Heart right ventricle (tissue), 16 donors: ENCODE results near the gene C16orf87. TPM values are rescaled to one million over a fixed set of nuclear protein-coding genes. Genes with fewer than 3 reads are reported as not detected.
"Not testable (repeated sequence)": the region's sequence is repeated elsewhere in the genome, so short reads cannot be mapped to it uniquely, and the experiment has no call there.

ENCODE experiments used
- ATAC-seq, 8 donors: fragments of 200-7000 bp; cut with Tn5 transposase; one replicate each; pipeline ENCODE4 v1.9.1; 2020; ENCODE audit warnings: mild to moderate bottlenecking in 8 of 8, moderate library complexity in 8 of 8, moderate number of reproducible peaks in 1 of 8
- DNase-seq, 2 donors: peaks; one replicate each; pipeline ENCODE4 v3.0.0-alpha.2; 2020
- H3K27ac ChIP-seq, 10 donors: fragments of 200-600 bp; sonication (generic) in 2 of 10; one replicate each; pipeline versions ENCODE4 v1.5.0 to v1.8.0; 2020 to 2022; ENCODE audit warnings: mild to moderate bottlenecking in 3 of 10
- H3K27me3 ChIP-seq, 7 donors: fragments of 200-600 bp; one replicate each; pipeline ENCODE4 v1.8.0; 2021 to 2022; ENCODE audit warnings: mild to moderate bottlenecking in 2 of 7
- H3K36me3 ChIP-seq, 9 donors: fragments of 200-600 bp; sonication (generic) in 1 of 9; one replicate each; pipeline versions ENCODE4 v1.5.0 to v1.8.0; 2020 to 2022; ENCODE audit warnings: mild to moderate bottlenecking in 2 of 9
- H3K4me1 ChIP-seq, 9 donors: fragments of 200-600 bp; sonication (generic) in 1 of 9; one replicate each; pipeline versions ENCODE4 v1.5.0 to v1.8.0; 2020 to 2022; ENCODE audit warnings: mild to moderate bottlenecking in 4 of 9
- H3K4me3 ChIP-seq, 10 donors: fragments of 200-600 bp; sonication (generic) in 2 of 10; one replicate each; pipeline versions ENCODE4 v1.5.0 to v1.8.0; 2020 to 2022; ENCODE audit warnings: mild to moderate bottlenecking in 7 of 10, moderate library complexity in 2 of 10
- H3K9me3 ChIP-seq, 11 donors: fragments of 200-600 bp in 10 of 11; sonication (generic) in 2 of 11; one replicate each; pipeline versions ENCODE4 v1.5.0 to v1.8.0; 2013 to 2022; ENCODE audit warnings: mild to moderate bottlenecking in 2 of 11, control low read depth in 1 of 11, moderate library complexity in 1 of 11
- WGBS, 2 donors: extraction: QIAGEN DNeasy Blood & Tissue Kit; methylation state at CpG; one replicate each; pipeline ENCODE4 v1.1.7; 2013; ENCODE audit warnings: inconsistent platforms in 1 of 2; 5-methylcytosine and 5-hydroxymethylcytosine counted together
- intact Hi-C, 10 donors: fragments of 100-400 bp; cut with DNase I; formaldehyde crosslinking; loops; one replicate each; pipeline versions ENCODE4 v1.11.1 to v1.14.2; 2022
- long read RNA-seq, 3 donors: library from polyadenylated mRNA; unstranded; transcript quantifications; one replicate each; pipeline ENCODE4 v2.0.0, GENCODE V29; 2020 to 2021
- polyA plus RNA-seq, 2 donors: library from polyadenylated mRNA; stranded (reverse); fragments of 200-250 nt; gene quantifications; one replicate each; pipeline ENCODE4 v1.2.3, GENCODE V29; 2013
- total RNA-seq, 10 donors: library from RNA; stranded (reverse); fragmentation: NEBNext Ultra II Directional in 3 of 10; extraction: Animal tissue kit (Norgen Biotek cat#: 25700) in 3 of 10; gene quantifications; one replicate each; pipeline versions ENCODE4 v1.2.1 to v1.2.4, GENCODE V29; 2021 to 2023
- TF ChIP-seq, protein P1 (sequence below), 9 donors: fragments of 200-600 bp; sonication (generic) in 2 of 9; IDR thresholded peaks; one replicate each; pipeline versions ENCODE4 v1.5.0 to v1.8.0; 2021 to 2022; ENCODE audit warnings: antibody characterized with exemption in 9 of 9, mild to moderate bottlenecking in 5 of 9, moderate library complexity in 1 of 9
- donor health status: Arrhythmogenic right ventricular cardiomyopathy.
- donor health status: ischemic (EF 13 %, LVEDD 7.1; RV severe dilation, severe dysfunction).
- donor health status: healthy with polysubstance abuse.
- donor health status: DM: no; HTN: yes; CAD: no.
- donor health status: DM: no; HTN: no; CAD: no.
- donor health status: ischemic (EF 25% LVEDD 6.9; RV normal size, moderate dysfunction).
- donor health status: ischemic (EF 25% LVEDD 5.7; RV mildly dilated, moderate dysfunction).
- donor health status: healthy.
- donor health status: DM: yes; HTN: yes; CAD: no.
- donor health status: Ischemic cardiomyopathy.
- donor health status: ischemic (EF 35%, LVEDD 5.7; RV mildly dilated, moderate dysfunction).
- donor health status: nonischemic (EF 11% LVEDD 7.7; RV severe dilation, severe dysfunction).
- donor health status: DM: yes; HTN: yes; CAD: no.
- donor health status: PGD.
- donor health status: ischemic (EF 29% LVEDD 5.4; RV normal size, mild dysfunction).
- donor health status: nonischemic (EF 23%, LVEDD 6.1; RV moderate dilation, normal function).

The C16orf87 gene, protein sequence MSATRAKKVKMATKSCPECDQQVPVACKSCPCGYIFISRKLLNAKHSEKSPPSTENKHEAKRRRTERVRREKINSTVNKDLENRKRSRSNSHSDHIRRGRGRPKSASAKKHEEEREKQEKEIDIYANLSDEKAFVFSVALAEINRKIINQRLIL
- 10 to 100 TPM in 9 of 10 donors, 1 to 10 TPM in 1; 8.6 to 17.8 (median 12.3) TPM for total RNA-seq
- 1 to 10 TPM; 3.1 to 8.3 TPM for polyA plus RNA-seq
- long read RNA-seq, donor 1, transcript C16orf87-201 (4 exons, 1,585 nt) = major isoform, 12 of 14 reads
- long read RNA-seq, donor 1, partial matches to known transcripts = 0 of 14 reads
- long read RNA-seq, donor 1, other reads (novel, unspliced or antisense) = 2 of 14 reads
- long read RNA-seq, donor 2, full-length matches to known transcripts = 21 of 21 reads
- long read RNA-seq, donor 2, partial matches to known transcripts = 0 of 21 reads
- long read RNA-seq, donor 2, other reads (novel, unspliced or antisense) = 0 of 21 reads
- long read RNA-seq, donor 3, full-length matches to known transcripts = 19 of 26 reads
- long read RNA-seq, donor 3, partial matches to known transcripts = 2 of 26 reads
- long read RNA-seq, donor 3, other reads (novel, unspliced or antisense) = 5 of 26 reads

DNA sequence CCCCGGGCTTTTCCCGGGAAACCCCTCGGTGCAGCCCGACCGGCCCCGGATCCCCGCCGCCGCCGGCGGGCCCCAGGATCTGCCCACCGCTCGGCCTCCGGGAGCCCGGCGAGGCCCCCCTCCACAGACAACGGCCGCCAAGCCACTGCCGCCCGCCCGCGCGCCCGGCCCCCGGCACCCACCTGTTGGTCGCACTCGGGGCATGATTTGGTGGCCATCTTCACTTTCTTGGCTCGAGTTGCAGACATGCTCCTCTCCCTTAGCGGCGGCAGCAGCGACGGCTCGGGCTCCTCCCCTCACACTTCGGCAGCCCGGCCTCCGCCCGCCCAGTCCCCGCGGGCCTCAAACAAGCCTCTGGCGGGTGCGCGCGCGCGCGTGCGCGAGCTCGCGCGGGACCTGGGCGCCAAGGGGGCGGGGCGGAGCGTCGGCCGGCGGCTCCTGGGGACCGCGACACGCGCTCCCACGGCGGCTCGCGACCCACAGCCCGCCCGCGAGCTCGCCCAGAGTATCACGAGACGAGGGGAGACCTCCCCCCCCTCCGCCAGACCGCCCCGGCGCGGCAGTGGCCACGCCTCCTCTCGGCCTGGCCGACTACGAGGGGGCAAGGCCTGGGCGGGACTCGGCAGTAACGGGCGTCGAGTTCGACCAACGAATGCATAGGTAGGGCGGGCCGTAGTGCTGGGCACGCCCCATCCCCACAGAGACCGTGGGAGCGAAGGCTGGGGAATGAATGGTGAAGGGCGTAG lies at the start of gene C16orf87:
C16orf87 (minus strand) TSS at position 279 of the 746 bp plus-strand sequence; CDS start at position 248, 31 bp downstream.
- WGBS, 2 donors = 0% methylated on average over 90 to 94 of the region's 94 CpGs
- H3K9me3 ChIP-seq = no peaks in the 10 kb centered on the region
- H3K4me1 ChIP-seq = peaks cover 0 to 19% (median 12%) of the 10 kb centered on the region in 9 donors
- intact Hi-C loops = loop anchor here in 3 of 10 donors (5.0 to 10.0 kb wide), 2 partner anchors 144 to 254 kb away; partner anchors contain the start of genes ORC6 (in 2 of the 3) and VPS35 (in 2 of the 3)
- H3K27me3 ChIP-seq = no peaks in the 10 kb centered on the region
- peak within 1 kb of the TSS; percentile 76 to 97 (median 90) for H3K27ac ChIP-seq
- peak; percentile 97 to 99 (median 98) for ATAC-seq
- peak; percentile 92 to 94 for DNase-seq
- H3K4me3 ChIP-seq = peak within 1 kb of the TSS; percentile 69 to 96 (median 92)
- TF ChIP-seq, protein P1, sequence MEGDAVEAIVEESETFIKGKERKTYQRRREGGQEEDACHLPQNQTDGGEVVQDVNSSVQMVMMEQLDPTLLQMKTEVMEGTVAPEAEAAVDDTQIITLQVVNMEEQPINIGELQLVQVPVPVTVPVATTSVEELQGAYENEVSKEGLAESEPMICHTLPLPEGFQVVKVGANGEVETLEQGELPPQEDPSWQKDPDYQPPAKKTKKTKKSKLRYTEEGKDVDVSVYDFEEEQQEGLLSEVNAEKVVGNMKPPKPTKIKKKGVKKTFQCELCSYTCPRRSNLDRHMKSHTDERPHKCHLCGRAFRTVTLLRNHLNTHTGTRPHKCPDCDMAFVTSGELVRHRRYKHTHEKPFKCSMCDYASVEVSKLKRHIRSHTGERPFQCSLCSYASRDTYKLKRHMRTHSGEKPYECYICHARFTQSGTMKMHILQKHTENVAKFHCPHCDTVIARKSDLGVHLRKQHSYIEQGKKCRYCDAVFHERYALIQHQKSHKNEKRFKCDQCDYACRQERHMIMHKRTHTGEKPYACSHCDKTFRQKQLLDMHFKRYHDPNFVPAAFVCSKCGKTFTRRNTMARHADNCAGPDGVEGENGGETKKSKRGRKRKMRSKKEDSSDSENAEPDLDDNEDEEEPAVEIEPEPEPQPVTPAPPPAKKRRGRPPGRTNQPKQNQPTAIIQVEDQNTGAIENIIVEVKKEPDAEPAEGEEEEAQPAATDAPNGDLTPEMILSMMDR (IDR thresholded peaks at IDR 0.05) = no peak
- H3K36me3 ChIP-seq = no peaks in the 10 kb centered on the region

DNA sequence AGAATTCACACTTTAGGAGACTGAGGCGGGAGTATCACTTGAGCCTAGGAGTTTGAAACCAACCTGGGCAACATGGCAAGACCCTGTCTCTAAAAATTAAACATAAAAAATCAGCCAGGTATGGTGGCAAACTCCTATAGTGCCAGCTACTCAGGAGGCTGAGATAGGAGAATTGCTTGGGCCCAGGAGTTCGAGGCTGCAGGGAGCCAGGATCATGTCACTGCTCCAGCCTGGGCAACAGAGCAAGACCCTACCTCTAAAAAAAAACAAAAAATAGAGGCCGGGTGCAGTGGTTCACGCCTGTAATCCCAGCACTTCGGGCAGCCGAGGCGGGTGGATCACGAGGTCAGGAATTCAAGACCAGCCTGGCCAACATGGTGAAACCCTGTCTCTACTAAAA lies 44.3 kb upstream of the C16orf87 start:
- no peaks in the 10 kb centered on the region for H3K9me3 ChIP-seq
- TF ChIP-seq, protein P1 (IDR thresholded peaks at IDR 0.05) = no peak
- no peak overlapping the region for H3K27ac ChIP-seq
- intact Hi-C loops = no loop called here
- DNase-seq (no peak), ATAC-seq (no peak)
- 91 to 96% methylated on average over 8 of the region's 8 CpGs for WGBS, 2 donors
- peaks cover 0 to 4% (median 0%) of the 10 kb centered on the region in 7 donors for H3K27me3 ChIP-seq
- no peak overlapping the region for H3K4me3 ChIP-seq
- H3K36me3 ChIP-seq = no peaks in the 10 kb centered on the region
- peaks cover 0 to 11% (median 0%) of the 10 kb centered on the region in 9 donors for H3K4me1 ChIP-seq

DNA sequence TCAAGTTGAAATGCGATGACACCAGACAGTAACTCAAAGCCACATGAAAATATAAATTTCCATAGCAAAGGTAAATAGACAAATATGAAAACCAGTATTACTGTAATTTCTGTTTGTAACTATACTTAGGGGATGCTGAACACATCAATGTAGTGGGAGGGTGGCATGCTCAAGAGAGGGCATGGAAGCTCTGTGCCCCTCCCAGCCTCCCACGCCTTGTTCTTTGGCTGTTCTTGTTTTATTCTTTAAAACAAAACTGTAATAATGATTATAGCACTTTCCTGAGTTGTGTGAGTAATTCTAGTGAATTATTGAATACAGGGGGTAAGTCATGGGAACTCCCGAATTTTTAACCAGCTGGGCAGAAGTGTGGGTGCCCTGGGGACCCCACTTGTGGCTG lies 42.2 kb upstream of the C16orf87 start:
- Histone ChIP-seq H3K9me3 (no peaks in the 10 kb centered on the region), H3K27me3 (no peaks in the 10 kb centered on the region), H3K36me3 (no peaks in the 10 kb centered on the region), H3K4me1 (peaks cover 0 to 11% (median 0%) of the 10 kb centered on the region in 9 donors), H3K4me3 (no peak overlapping the region), H3K27ac (no peak overlapping the region)
- DNase-seq (no peak), ATAC-seq (no peak)
- 91 to 93% methylated on average over 3 of the region's 3 CpGs for WGBS, 2 donors
- intact Hi-C loops = no loop called here
- TF ChIP-seq, protein P1 (IDR thresholded peaks at IDR 0.05) = no peak

DNA sequence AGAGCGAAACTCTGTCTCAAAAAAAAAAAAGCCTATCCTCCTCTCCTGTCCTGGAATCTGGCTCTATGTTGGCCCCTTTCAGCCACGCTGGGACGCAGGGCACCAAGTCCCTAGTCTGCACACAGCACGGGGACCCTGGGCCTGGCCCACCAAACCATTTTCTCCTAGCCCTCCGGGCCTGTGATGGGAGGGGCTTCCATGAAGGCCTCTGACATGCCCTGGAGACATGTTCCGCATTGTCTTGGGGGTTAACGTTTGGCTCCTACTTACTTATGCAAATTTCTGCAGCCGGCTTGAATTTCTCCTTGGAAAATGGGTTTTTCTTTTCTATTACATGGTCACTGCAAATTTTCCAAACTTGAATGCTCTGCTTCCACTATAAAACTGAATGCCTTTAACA lies 40.6 kb upstream of the C16orf87 start:
- no peak overlapping the region for H3K4me3 ChIP-seq
- H3K27me3 ChIP-seq = no peaks in the 10 kb centered on the region
- H3K4me1 ChIP-seq = peaks cover 0 to 7% (median 0%) of the 10 kb centered on the region in 9 donors
- intact Hi-C loops = no loop called here
- no peaks in the 10 kb centered on the region for H3K9me3 ChIP-seq
- TF ChIP-seq, protein P1 (IDR thresholded peaks at IDR 0.05) = no peak
- DNase-seq = no peak
- H3K36me3 ChIP-seq = no peaks in the 10 kb centered on the region
- ATAC-seq = no peak
- 78 to 80% methylated on average over 8 of the region's 8 CpGs for WGBS, 2 donors
- no peak overlapping the region for H3K27ac ChIP-seq

DNA sequence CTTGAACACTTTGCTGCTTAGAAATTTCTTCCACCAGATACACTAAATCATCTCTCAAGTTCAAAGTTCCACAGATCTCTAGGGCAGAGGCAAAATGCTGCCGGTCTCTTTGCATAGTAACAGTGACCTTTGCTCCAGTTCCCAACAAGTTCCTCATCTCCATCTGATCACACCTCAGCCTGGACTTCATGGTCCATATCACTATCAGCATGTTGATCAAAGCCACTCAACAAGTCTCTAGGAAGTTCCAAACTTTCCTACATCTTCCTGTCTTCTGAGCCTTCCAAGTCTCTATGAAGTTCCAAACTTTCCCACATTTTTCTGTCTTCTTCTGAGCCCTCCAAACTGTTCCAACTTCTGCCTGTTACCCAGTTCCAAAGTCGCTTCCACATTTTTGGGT lies 37.9 kb upstream of the C16orf87 start:
- H3K4me3 ChIP-seq, intact Hi-C loops, H3K27ac ChIP-seq, DNase-seq, ATAC-seq, H3K36me3 ChIP-seq, H3K27me3 ChIP-seq, H3K9me3 ChIP-seq, H3K4me1 ChIP-seq: not testable (repeated sequence)
- 78 to 92% methylated on average over 2 of the region's 2 CpGs for WGBS, 2 donors

DNA sequence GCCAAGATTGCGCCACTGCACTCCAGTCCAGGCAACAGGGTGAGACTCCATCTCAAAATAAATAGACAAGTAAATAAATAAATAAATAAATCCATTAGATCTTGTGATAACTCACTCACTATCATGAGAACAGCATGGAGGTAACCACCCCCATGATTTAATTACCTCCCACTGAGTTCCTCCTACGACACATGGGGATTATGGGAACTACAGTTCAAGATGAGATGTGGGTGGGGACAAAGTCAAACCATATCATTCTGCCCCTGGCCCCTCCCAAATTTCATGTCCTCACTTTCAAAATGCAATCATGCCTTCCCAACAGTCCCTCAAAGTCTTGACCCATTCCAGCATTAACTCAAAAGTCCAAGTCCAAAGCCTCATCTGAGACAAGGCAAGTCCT lies 36.5 kb upstream of the C16orf87 start:
- H3K9me3 ChIP-seq, intact Hi-C loops, H3K27me3 ChIP-seq, H3K27ac ChIP-seq, H3K4me1 ChIP-seq, DNase-seq, H3K4me3 ChIP-seq, ATAC-seq, H3K36me3 ChIP-seq: not testable (repeated sequence)
- 88 to 91% methylated on average over 2 of the region's 2 CpGs for WGBS, 2 donors
